ENCODE measurements around the gene CORO6.

The CORO6 gene

GRCh38 chr17:29630630-29631193 is 8.0 kb upstream of the CORO6 start:
- in situ Hi-C loops (cut with HindIII; ENCODE audit: low pct_ligation_motif_present, low sequenced_read_pairs) = no loop called here
- DNase-seq = no peak
- no peaks in the 10 kb centered on the region for H3K27me3 ChIP-seq (replicated peaks)

GRCh38 chr17:29629839-29630238 is 7.1 kb upstream of the CORO6 start:
- in situ Hi-C loops (cut with HindIII; ENCODE audit: low pct_ligation_motif_present, low sequenced_read_pairs) = no loop called here
- Histone ChIP-seq H3K4me3 (ENCODE audit: low read depth, low read length) (no peak overlapping the region), H3K27me3 (replicated peaks) (no peaks in the 10 kb centered on the region), H3K27ac (no peak overlapping the region), H3K36me3 (replicated peaks) (peaks cover 6% of the 10 kb centered on the region)
- TF ChIP-seq CTCF (IDR thresholded peaks at IDR 0.05; ENCODE audit: low read depth, low read length, missing control alignments) = no peak
- DNase-seq = no peak

More at GRCh38 chr17:29630630-29631193, 8.0 kb upstream of the CORO6 start:
- no peak for TF ChIP-seq CTCF (IDR thresholded peaks at IDR 0.05; ENCODE audit: low read depth, low read length, missing control alignments)
- no peak overlapping the region for H3K27ac ChIP-seq
- H3K36me3 ChIP-seq (replicated peaks) = peaks cover 6% of the 10 kb centered on the region
- no peak overlapping the region for H3K4me3 ChIP-seq (ENCODE audit: low read depth, low read length)

GRCh38 chr17:29628644-29629043 is 5.9 kb upstream of the CORO6 start:
- no peak for TF ChIP-seq CTCF (IDR thresholded peaks at IDR 0.05; ENCODE audit: low read depth, low read length, missing control alignments)

GRCh38 chr17:29627951-29628350 is 5.2 kb upstream of the CORO6 start:
- no peak for TF ChIP-seq CTCF (IDR thresholded peaks at IDR 0.05; ENCODE audit: low read depth, low read length, missing control alignments)
- Histone ChIP-seq H3K4me3 (ENCODE audit: low read depth, low read length) (no peak overlapping the region), H3K27me3 (replicated peaks) (no peaks in the 10 kb centered on the region), H3K27ac (no peak overlapping the region), H3K36me3 (replicated peaks) (peaks cover 6% of the 10 kb centered on the region)
- DNase-seq = no peak
- in situ Hi-C loops (cut with HindIII; ENCODE audit: low pct_ligation_motif_present, low sequenced_read_pairs) = no loop called here

More at GRCh38 chr17:29628644-29629043, 5.9 kb upstream of the CORO6 start:
- H3K36me3 ChIP-seq (replicated peaks) = peaks cover 6% of the 10 kb centered on the region
- DNase-seq = no peak
- no peaks in the 10 kb centered on the region for H3K27me3 ChIP-seq (replicated peaks)
- H3K27ac ChIP-seq = no peak overlapping the region
- no peak overlapping the region for H3K4me3 ChIP-seq (ENCODE audit: low read depth, low read length)
- in situ Hi-C loops (cut with HindIII; ENCODE audit: low pct_ligation_motif_present, low sequenced_read_pairs) = no loop called here

- in situ Hi-C loops (cut with HindIII; ENCODE audit: low pct_ligation_motif_present, low sequenced_read_pairs) = no loop called here
- no peak for TF ChIP-seq CTCF (IDR thresholded peaks at IDR 0.05; ENCODE audit: low read depth, low read length, missing control alignments)
- Histone ChIP-seq H3K36me3 (replicated peaks) (no peaks in the 10 kb centered on the region), H3K27me3 (replicated peaks) (no peaks in the 10 kb centered on the region), H3K27ac (no peak overlapping the region), H3K4me3 (ENCODE audit: low read depth, low read length) (no peak overlapping the region)
- no peak for DNase-seq
Measured at GRCh38 chr17:29625037-29625750, 2.5 kb upstream of the CORO6 start.
